Measurements from ENCODE around the gene SUPT4H1.
"Not testable (repeated sequence)": the region's sequence is repeated elsewhere in the genome, so short reads cannot be mapped to it uniquely, and the experiment has no call there.

Gene SUPT4H1

GRCh38 chr17:58362368-58363014 lies 10.5 kb upstream of the SUPT4H1 start:
- no peak for DNase-seq

GRCh38 chr17:58360296-58361063 lies 8.5 kb upstream of the SUPT4H1 start:
- no peak for DNase-seq

GRCh38 chr17:58358408-58359172 lies 6.6 kb upstream of the SUPT4H1 start:
- DNase-seq: no peak

- no peak for DNase-seq
Measured at GRCh38 chr17:58357312-58358297, 5.6 kb upstream of the SUPT4H1 start.

DNA sequence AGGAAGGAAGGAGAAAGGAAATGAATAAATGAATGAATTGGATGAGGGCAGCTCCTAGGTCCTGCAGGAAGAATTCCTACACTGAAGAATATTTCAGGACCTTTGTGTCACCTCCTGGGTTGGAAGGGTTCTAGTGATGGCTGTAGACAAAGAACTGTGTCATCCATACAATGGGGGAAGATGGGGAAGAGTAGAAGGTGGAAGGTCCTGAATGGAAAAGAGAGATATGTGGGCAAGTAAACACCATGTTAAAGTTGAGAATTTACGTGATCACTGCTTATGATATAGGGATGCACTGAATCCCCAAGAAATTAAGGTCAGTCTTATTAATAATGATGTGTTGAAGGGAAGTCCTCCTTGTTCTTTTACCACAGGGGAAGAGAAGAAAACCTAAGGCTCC lies 4.2 kb upstream of the SUPT4H1 start:
- DNase-seq: no peak

GRCh38 chr17:58354541-58355216 lies 2.7 kb upstream of the SUPT4H1 start:
- DNase-seq: no peak

GRCh38 chr17:58353389-58353825 lies 1.4 kb upstream of the SUPT4H1 start:
- no peak for DNase-seq

GRCh38 chr17:58352596-58353388 lies 791 bp upstream of the SUPT4H1 start:
- no peak for DNase-seq

- DNase-seq: no peak
Measured at GRCh38 chr17:58351182-58351581, 819 bp downstream of the SUPT4H1 start.

DNA sequence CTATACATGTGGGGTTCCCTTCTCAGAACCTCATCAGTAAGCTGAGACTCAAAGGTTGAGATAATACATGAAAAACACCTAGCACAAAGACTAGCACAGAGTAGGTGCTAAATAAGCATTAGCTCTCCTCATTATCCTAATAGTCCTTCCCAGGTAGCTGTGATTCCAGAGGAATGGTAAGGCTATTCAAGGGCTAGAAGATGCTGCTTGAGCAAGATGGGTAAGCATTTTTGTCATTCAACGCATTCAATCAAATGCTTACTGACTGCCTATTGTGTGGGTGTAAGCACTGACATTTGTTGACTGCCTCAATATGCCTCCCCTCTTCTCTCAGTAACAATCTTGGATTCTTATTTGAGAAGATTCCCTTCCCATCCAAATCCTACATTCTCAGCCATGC lies 4.0 kb downstream of the SUPT4H1 start:
- DNase-seq: no peak

GRCh38 chr17:58345500-58345899 lies 6.5 kb downstream of the SUPT4H1 start:
- DNase-seq: no peak

DNA sequence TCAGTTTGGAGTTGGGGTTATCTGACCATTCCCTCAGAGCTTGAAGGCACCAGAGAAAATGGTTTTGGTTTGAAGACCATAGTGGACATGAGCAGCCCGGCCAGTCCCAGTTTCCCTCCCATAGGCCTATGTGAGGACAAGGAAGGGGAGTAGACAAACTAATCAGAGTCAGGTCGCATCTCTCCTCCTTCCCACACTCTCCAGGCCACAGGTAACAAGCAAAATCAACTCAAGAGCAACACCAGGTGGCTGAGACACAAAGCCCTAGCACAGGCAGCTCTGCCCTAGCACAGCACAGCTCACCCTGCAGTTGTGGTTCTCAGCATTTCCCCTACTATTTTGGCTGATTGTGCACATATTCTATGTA lies 7.2 kb downstream of the SUPT4H1 start:
- peak; percentile 86 for DNase-seq

- peak; percentile 95 for DNase-seq
Measured at GRCh38 chr17:58344047-58344790, 7.8 kb downstream of the SUPT4H1 start.

DNA sequence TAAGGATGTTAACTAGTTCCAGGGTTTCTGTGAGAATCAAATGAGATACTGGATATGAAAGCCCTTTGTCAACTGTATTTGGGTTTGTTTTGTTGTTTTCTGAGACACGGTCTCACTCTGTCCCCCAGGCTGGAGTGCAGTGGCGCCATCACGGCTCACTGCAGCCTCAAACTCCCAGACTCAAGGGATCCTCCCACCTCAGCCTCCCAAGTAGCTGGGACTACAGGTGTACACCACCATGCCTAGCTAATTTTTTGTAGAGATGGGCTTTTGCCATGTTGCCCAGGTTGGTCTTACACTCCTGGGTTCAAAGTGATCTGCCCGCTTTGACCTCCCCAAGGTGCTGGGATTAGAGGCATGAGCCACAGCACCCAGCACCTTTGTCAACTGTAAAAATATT lies 8.9 kb downstream of the SUPT4H1 start:
- DNase-seq: no peak

- DNase-seq: peak; percentile 27
Measured at GRCh38 chr17:58341861-58342475, 10.0 kb downstream of the SUPT4H1 start.

- not testable (repeated sequence) for DNase-seq
Measured at GRCh38 chr17:58341136-58341860, 10.7 kb downstream of the SUPT4H1 start.

DNA sequence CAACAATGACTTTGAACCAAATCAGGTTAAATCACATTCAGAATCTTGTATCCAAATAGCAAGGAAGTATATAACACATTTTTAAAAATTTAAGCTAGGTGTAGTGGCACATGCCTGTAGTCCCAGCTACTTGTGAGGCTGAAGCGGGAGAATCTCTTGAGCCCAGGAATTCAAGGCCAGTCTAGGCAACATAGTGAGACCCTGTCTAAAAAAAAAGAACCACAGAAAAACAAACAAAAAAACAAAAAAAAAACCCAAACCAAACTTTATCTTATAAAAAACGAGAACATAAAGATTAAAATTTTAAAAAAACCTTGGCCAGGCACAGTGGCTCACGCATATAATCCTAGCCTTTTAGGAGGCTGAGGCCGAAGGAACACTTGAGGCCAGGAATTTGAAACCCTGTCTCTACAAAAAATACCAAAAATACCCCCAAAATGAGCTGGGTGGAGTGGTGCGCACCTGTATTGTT lies 11.6 kb downstream of the SUPT4H1 start:
- DNase-seq: no peak

DNA sequence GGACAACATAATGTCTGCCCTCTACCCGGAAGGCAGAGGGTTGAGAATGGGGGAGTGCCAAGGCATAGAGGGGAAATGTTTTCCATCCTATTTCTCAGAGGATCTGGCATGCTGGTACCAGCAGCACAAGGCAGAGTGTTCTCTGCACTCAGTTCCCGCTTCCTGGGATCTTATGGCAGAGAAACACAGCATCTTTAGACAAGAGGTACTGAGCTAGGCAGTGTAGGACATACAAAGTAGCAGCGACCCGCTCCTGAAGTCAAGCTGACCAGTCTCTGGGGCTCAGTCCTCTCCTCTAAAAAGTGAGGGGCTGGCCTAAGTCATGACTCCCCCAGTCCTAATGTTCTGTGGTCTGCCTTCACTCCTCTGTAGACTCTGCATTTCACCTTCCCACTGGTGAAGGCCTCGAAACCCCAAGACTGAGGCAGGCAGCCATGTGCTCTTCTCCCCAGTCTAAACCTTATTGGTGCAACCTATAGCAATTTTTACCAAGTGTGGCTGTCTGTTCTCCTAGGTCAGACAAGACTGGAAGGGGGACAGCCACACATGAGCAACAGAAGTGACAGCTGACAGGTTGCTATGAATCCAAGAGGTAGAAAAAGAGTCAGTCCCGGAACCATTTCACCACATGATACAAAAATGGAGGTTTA lies 12.1 kb downstream of the SUPT4H1 start:
- DNase-seq: peak; percentile 38

All from CD4-positive, alpha-beta T cell treated with Interleukin-10 for 1 hour (primary cell).